Memory B cell (primary cell): ENCODE measurements around the gene SCGB1D1.

Source experiments
- ATAC-seq: fragments of 150-1000 bp; cut with Tn5 transposase; 2 replicates; pipeline ENCODE4 v1.10.0; 2021; ENCODE audit warnings: low read depth, mild to moderate bottlenecking, moderate library complexity
- DNase-seq, 2 donors: peaks; one replicate each; pipeline ENCODE4 v3.0.0; 2022; ENCODE audit warnings: low spot score in 2 of 2
- H3K27ac Mint-ChIP-seq: one replicate; pipeline ENCODE4 v1.8.0; 2022; ENCODE audit warnings: mild to moderate bottlenecking, moderate library complexity, mixed read lengths
- H3K27me3 Mint-ChIP-seq: one replicate; pipeline ENCODE4 v1.8.0; 2022; ENCODE audit warnings: mixed read lengths
- H3K36me3 Mint-ChIP-seq: one replicate; pipeline ENCODE4 v1.8.0; 2022; ENCODE audit warnings: mild to moderate bottlenecking, mixed read lengths
- H3K4me1 Mint-ChIP-seq: one replicate; pipeline ENCODE4 v1.8.0; 2022; ENCODE audit warnings: mixed read lengths
- H3K4me3 Mint-ChIP-seq: one replicate; pipeline ENCODE4 v1.8.0; 2022; ENCODE audit warnings: mild to moderate bottlenecking, moderate library complexity, mixed read lengths
- H3K9me3 Mint-ChIP-seq: one replicate; pipeline ENCODE4 v1.8.0; 2022; ENCODE audit warnings: mixed read lengths

SCGB1D1 gene

DNA sequence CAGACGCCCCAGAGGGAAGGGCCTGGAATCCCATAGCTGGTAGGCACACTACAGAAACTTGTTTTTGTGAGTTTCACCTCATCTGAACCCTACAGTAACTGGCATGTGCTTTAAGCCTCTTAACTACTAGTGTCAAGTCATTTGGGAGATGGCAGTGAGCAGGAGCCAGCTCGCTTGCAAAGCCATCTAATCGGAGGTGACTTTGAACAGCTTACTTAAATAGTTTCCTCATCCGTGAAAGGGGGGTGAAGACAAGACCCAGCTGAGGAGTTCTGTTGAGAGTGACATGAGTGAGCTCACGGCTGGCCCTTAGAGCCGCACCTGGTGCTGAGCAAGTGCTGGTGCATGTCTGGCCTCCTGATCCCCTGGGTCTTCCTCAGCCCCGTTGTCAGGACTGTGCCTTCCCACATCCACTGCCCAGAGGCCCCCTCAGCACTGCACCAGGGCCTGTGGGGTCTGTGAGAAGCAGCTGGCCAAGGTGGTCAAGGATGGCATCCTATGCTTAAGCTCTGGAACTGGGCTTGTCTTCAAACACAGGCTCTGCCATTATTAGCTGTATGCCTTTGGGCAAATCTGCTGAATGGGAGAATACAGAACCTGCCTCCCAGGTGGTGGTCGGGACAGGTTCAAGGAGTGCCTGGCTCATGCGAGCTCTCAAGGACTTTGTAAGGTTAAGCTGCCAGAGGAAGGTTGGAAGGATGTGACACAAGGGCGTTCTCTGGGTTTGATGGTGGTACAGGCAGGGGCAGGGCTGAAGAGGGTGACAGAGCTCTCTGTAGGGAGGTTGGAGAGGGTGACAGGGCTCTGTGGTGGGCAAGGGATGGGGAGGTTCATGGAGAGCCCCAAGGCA is 38.9 kb upstream of the SCGB1D1 start:
- peaks cover 39% of the 10 kb centered on the region for H3K36me3 Mint-ChIP-seq
- no peak for DNase-seq
- H3K27ac Mint-ChIP-seq, result no peak overlapping the region
- H3K9me3 Mint-ChIP-seq, result no peaks in the 10 kb centered on the region
- no peaks in the 10 kb centered on the region for H3K27me3 Mint-ChIP-seq
- H3K4me1 Mint-ChIP-seq, result no peaks in the 10 kb centered on the region
- no peak overlapping the region for H3K4me3 Mint-ChIP-seq
- ATAC-seq, result no peak

DNA sequence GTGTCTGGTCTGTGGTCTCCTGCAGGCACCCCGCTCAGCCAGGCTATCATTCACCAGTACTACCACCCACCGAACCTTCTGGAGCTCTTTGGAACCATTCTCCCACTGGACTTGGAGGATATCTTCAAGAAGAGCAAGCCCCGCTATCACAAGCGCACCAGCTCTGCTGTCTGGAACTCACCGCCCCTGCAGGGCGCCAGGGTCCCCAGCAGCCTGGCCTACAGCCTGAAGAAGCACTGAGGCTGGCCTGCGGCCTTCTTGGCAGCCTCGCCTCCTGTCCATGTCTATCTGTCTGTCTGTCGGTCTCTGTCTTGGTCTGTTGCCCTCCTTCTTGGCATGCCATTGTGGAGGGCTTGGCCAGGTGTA is 38.3 kb upstream of the SCGB1D1 start:
- H3K27me3 Mint-ChIP-seq, result no peaks in the 10 kb centered on the region
- ATAC-seq, result no peak
- no peaks in the 10 kb centered on the region for H3K9me3 Mint-ChIP-seq
- peaks cover 34% of the 10 kb centered on the region for H3K36me3 Mint-ChIP-seq
- no peak overlapping the region for H3K27ac Mint-ChIP-seq
- no peaks in the 10 kb centered on the region for H3K4me1 Mint-ChIP-seq
- DNase-seq, result no peak
- H3K4me3 Mint-ChIP-seq, result no peak overlapping the region

DNA sequence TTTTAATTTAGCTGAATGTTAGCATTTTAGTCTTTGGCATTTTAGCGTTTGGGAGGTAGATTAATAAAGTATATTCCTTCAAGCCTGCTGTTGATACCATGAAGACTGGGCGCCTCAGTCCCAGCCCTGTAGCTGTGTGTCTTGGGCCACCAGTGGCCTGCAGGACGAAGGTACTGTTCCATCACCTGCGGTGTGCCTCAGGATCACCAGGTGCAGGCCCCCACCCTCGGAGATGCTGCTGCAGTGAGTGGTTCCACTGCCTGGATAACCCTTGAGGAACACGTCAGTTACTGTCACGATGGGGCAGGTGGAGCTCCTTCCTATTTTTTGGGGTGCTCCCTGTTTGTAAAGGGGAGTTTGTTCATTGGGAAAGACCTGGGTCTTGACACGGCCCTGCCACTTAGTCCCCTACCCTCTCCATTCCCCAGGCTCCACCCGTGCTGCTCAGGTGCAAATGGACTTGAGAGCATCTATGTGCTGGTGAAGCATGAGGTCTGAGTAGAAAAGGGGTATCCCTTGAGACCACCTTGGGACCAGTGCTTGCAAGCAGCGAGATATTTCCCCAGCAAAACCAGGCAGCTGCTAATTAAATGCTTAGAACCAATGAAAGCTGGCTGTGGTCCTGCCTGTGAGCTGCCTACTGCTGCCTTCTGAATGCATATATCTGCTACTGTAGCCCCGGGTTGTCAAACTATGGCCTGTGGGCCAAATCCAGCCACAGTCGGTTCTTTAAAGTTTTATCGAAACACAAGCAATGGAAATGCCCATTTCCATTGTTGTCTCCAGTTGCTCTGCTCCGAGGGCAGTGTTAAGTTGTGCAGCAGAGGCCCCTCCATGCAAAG is 37.5 kb upstream of the SCGB1D1 start:
- ATAC-seq (no peak), DNase-seq (peak in 1 of 2 donors; percentile 4)
- H3K4me3 Mint-ChIP-seq, result no peak overlapping the region
- H3K27me3 Mint-ChIP-seq, result no peaks in the 10 kb centered on the region
- no peaks in the 10 kb centered on the region for H3K9me3 Mint-ChIP-seq
- no peaks in the 10 kb centered on the region for H3K4me1 Mint-ChIP-seq
- no peak overlapping the region for H3K27ac Mint-ChIP-seq
- peaks cover 27% of the 10 kb centered on the region for H3K36me3 Mint-ChIP-seq

DNA sequence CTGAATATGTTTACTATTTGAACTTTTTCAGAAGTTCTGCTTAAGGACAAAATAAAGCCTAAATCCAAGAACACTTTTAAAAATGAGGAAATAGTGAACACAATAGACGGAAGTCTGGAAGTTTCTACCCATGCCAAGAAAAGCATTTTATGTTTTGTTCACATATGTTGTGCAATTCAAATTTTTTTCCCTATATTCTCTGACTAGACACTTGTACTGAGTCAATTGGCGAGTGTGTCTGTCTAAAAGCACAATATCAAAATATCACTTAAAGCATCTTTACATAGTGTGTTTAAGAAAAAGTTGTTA is 37.0 kb upstream of the SCGB1D1 start:
- Mint-ChIP-seq H3K27ac (no peak overlapping the region), H3K27me3 (no peaks in the 10 kb centered on the region), H3K36me3 (peaks cover 21% of the 10 kb centered on the region), H3K9me3 (no peaks in the 10 kb centered on the region), H3K4me1 (no peaks in the 10 kb centered on the region), H3K4me3 (no peak overlapping the region)
- ATAC-seq (no peak), DNase-seq (no peak)

DNA sequence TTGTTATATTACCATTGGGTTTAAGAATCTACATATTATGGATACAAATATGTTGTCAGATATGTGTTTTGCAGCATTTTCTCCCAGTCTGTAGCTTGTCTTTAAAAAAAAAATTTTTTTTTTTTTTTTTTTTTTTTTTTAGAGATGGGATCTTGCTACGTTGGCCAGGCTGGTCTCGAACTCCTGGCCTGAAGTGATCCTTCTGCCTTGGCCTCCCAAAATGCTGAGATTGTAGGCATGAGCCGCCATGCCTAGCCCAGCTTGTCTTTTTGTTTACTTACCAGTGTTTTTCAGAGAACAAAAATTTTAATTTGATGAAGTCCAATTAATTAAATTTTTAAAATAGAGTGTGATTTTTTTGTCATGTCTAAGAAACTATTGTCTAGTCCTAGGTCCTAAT is 36.4 kb upstream of the SCGB1D1 start:
- Mint-ChIP-seq H3K9me3 (no peaks in the 10 kb centered on the region), H3K27ac (no peak overlapping the region), H3K4me3 (no peak overlapping the region), H3K27me3 (no peaks in the 10 kb centered on the region), H3K4me1 (no peaks in the 10 kb centered on the region), H3K36me3 (peaks cover 18% of the 10 kb centered on the region)
- no peak for ATAC-seq
- no peak for DNase-seq

DNA sequence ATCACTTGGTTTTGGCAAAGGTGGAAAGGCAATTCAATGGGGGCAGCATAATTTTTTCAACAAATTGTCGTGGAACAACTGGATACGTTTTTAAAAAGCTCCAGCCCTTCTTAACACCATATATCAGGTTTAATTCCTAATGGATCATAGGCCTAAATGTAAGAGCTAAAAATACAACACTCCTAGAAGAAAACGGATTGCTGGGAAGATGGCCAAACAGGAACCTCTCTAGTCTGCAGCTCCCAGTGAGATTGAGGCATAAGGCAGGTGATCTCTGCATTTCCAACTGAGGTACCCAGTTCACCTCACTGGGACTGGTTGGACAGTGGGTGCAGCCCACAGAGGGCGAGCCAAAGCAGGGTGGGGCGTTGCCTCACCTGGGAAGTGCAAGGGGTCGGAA is 32.4 kb upstream of the SCGB1D1 start:
- H3K4me3 Mint-ChIP-seq, result no peak overlapping the region
- H3K27ac Mint-ChIP-seq, result no peak overlapping the region
- DNase-seq (no peak), ATAC-seq (no peak)
- peaks cover 6% of the 10 kb centered on the region for H3K36me3 Mint-ChIP-seq
- peaks cover 2% of the 10 kb centered on the region for H3K4me1 Mint-ChIP-seq
- peaks cover 11% of the 10 kb centered on the region for H3K27me3 Mint-ChIP-seq
- no peaks in the 10 kb centered on the region for H3K9me3 Mint-ChIP-seq

DNA sequence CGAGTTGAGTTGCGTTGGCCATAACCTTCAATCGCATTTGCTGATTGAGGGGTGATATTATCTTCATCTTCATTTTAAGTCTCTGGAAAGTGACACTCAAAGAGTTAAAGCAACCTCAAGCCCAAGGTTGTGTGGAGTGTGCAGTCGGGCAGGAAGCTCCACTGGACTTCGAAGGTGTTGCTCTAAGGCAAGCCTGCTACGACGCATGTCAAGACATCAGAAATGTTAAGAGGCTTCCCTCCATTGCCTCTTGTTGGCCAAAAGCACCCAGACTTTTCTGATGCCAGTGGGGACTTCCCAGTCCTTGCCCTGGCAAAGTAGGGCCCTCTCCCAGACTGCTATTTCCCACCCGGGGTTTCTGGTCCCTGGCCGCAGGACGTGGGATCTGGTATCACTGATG is 23.6 kb upstream of the SCGB1D1 start:
- Mint-ChIP-seq H3K27me3 (peaks cover 17% of the 10 kb centered on the region), H3K4me1 (peaks cover 1% of the 10 kb centered on the region), H3K36me3 (no peaks in the 10 kb centered on the region), H3K27ac (no peak overlapping the region), H3K4me3 (no peak overlapping the region), H3K9me3 (no peaks in the 10 kb centered on the region)
- DNase-seq (no peak), ATAC-seq (no peak)

DNA sequence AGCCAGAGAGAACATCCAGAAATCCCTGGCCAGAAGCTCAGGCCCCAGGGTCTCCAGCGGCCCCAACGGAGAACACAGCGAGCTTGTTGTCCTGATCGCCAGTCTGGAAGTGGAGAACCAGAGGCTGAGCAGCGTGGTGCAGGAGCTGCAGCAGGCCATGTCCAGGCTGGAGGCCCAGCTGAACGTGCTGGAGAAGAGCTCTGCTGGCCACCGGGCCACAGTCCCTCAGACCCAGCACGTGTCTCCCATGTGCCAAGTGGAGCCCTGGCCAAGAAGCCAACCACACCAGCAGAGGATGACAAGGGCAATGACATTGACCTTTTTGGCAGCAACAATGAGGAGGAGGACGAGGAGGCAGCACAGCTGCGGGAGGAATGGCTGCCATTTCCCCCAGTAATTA is 20.6 kb upstream of the SCGB1D1 start:
- no peak for ATAC-seq
- Mint-ChIP-seq H3K27ac (no peak overlapping the region), H3K27me3 (peaks cover 18% of the 10 kb centered on the region), H3K9me3 (no peaks in the 10 kb centered on the region), H3K4me1 (peaks cover 4% of the 10 kb centered on the region), H3K4me3 (no peak overlapping the region), H3K36me3 (no peaks in the 10 kb centered on the region)
- DNase-seq, result no peak

DNA sequence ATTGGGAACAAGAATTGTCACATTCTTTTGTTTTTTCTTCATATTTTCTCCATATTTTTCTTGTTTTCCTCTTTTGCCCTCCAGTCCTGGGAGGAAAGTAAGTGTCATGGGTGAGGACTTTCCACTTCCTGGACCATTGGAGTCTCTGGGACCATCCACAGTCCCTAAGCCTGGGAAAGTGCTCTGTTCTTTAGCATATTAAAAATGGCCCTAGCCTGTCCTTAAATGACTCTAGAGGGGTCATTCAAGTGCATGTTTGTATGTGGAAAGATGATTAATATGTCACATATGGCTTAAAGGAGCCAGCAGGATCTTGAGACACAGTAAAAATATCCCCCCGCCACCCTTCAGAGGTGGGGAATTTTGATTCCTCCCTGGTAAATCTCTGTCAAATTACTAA is 20.1 kb upstream of the SCGB1D1 start:
- peaks cover 22% of the 10 kb centered on the region for H3K27me3 Mint-ChIP-seq
- H3K4me3 Mint-ChIP-seq, result no peak overlapping the region
- no peaks in the 10 kb centered on the region for H3K9me3 Mint-ChIP-seq
- ATAC-seq (no peak), DNase-seq (no peak)
- H3K4me1 Mint-ChIP-seq, result peaks cover 4% of the 10 kb centered on the region
- H3K27ac Mint-ChIP-seq, result no peak overlapping the region
- H3K36me3 Mint-ChIP-seq, result no peaks in the 10 kb centered on the region

DNA sequence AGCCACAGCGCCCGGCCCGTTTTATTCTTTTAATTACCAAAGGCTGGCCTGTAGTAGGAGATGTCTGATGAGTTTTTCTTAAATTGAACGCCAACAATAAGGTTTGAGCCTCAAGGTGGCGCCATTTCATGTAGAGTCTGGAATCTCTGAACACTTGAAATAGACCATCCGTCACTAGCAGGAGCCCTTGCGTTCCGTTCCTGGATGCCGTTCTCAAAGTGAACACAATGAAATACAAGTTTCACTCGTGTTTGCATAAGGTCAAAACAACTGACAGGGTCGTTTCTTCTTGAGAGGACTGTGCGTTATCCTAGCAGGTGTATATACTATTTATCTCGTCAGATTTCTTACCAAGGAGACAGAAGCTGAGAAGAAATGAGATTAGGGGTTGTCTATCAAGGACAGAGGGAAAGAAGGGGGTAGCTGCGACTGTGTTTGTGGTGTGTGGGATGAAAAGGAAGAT is 18.7 kb upstream of the SCGB1D1 start:
- no peaks in the 10 kb centered on the region for H3K9me3 Mint-ChIP-seq
- ATAC-seq, result peak; percentile 66
- H3K27ac Mint-ChIP-seq, result no peak overlapping the region
- H3K36me3 Mint-ChIP-seq, result no peaks in the 10 kb centered on the region
- H3K4me1 Mint-ChIP-seq, result peaks cover 4% of the 10 kb centered on the region
- H3K27me3 Mint-ChIP-seq, result peaks cover 22% of the 10 kb centered on the region
- DNase-seq, result peak; percentile 47 to 54
- no peak overlapping the region for H3K4me3 Mint-ChIP-seq

DNA sequence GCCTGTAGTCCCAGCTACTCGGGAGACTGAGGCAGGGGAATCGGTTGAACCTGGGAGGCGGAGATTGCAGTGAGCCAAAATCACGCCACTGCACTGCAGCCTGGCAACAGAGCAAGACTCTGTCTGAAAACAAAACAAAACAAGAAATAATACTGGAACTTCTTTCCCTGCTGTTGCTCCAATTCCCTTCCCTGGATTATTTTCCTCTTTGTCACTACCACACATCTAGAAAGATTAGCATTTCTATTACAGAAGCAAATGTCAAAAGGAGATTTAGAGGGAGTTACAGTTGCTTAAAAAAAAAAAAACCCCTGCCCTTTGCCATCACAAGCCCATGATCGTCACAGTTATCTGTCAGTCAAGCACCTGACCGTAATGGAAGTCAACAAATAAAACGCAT is 17.7 kb upstream of the SCGB1D1 start:
- Mint-ChIP-seq H3K9me3 (no peaks in the 10 kb centered on the region), H3K4me1 (peaks cover 4% of the 10 kb centered on the region), H3K4me3 (no peak overlapping the region), H3K27ac (no peak overlapping the region), H3K27me3 (peaks cover 24% of the 10 kb centered on the region), H3K36me3 (no peaks in the 10 kb centered on the region)
- DNase-seq (no peak), ATAC-seq (no peak)

DNA sequence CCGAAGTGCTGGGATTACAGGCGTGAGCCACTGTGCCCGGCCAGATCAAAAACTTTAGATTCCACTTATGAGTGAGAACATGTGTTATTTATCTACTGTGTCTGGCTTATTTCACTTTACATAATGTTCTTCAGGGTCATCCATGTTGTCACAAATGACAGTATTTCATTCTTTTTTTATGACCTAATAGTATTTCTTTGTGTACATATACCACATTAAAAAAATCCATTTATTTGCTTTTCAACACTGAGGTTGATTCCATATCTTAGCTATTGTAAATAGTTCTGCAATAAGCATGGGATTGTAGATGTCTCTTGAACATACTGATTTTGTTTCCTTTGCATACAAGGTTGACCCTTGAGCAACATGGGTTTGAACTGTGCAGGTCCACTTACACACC is 13.2 kb upstream of the SCGB1D1 start:
- no peaks in the 10 kb centered on the region for H3K36me3 Mint-ChIP-seq
- no peaks in the 10 kb centered on the region for H3K9me3 Mint-ChIP-seq
- H3K4me1 Mint-ChIP-seq, result no peaks in the 10 kb centered on the region
- DNase-seq (no peak), ATAC-seq (no peak)
- peaks cover 12% of the 10 kb centered on the region for H3K27me3 Mint-ChIP-seq
- H3K27ac Mint-ChIP-seq, result no peak overlapping the region
- H3K4me3 Mint-ChIP-seq, result no peak overlapping the region

DNA sequence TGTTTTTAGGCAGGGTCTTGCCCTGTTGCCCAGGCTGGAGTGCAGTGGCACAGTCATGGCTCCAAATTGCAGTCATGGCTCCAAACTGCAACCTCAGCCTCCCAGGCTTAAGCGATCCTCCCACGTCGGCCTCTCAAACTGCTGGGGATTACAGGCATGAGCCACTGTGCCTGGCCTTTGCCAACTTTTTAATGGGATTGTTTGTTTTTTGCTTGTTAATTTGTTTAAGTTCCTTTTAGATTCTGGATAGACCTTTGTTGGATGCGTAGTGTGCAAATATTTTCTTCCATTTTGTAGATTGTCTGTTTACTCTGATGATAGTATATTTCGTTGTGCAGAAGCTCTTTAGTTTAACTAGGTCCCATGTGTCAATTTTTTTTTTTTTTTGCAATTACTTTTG is 10.0 kb upstream of the SCGB1D1 start:
- H3K27me3 Mint-ChIP-seq, result peaks cover 13% of the 10 kb centered on the region
- ATAC-seq (no peak), DNase-seq (no peak)
- H3K36me3 Mint-ChIP-seq, result peaks cover 2% of the 10 kb centered on the region
- H3K4me1 Mint-ChIP-seq, result no peaks in the 10 kb centered on the region
- no peak overlapping the region for H3K27ac Mint-ChIP-seq
- H3K9me3 Mint-ChIP-seq, result peaks cover 4% of the 10 kb centered on the region
- H3K4me3 Mint-ChIP-seq, result no peak overlapping the region

DNA sequence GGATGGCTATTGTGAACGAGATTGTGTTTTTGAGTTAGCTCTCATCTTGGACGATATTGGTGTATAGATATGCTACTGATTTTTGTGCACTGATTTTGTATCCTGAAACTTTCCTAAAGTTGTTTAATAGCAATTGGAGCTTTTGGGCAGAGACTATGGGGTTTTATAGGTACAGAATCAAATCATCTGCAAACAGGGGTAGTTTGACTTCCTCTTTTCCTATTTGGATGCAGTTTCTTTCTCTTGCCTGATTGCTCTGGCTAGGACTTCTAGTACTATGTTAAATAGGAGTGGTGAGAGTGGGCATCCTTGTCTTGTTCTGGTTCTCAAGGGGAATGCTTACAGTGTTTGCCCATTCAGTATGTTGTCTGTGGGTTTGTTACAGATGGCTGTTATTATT is 8.9 kb upstream of the SCGB1D1 start:
- H3K27ac Mint-ChIP-seq, result no peak overlapping the region
- no peak for ATAC-seq
- peaks cover 15% of the 10 kb centered on the region for H3K27me3 Mint-ChIP-seq
- no peaks in the 10 kb centered on the region for H3K4me1 Mint-ChIP-seq
- no peak overlapping the region for H3K4me3 Mint-ChIP-seq
- DNase-seq, result no peak
- H3K36me3 Mint-ChIP-seq, result peaks cover 2% of the 10 kb centered on the region
- H3K9me3 Mint-ChIP-seq, result peaks cover 5% of the 10 kb centered on the region
